Common myeloid progenitor, CD34-positive (primary cell): ENCODE measurements around the gene ELL3.

ENCODE experiments used
- CTCF ChIA-PET: fragments of 350-600 bp; sonication (Branson Sonifier 250); formaldehyde crosslinking; loops from one replicate; lab custom pipeline; 2021; ENCODE audit warnings: antibody characterized with exemption; lab: Charles Lee
- POLR2A ChIA-PET: fragments of 350-600 bp; sonication (Branson Sonifier 250); formaldehyde crosslinking; loops from one replicate; lab custom pipeline; 2021; ENCODE audit warnings: antibody characterized with exemption; lab: Charles Lee
- DNase-seq, 3 donors: peaks; one replicate each; pipeline versions ENCODE4 v3.0.0 to v3.0.0-alpha.2; 2013
- H3K27ac ChIP-seq, 2 experiments: 1 replicate in 1 of 2; 2 replicates in 1 of 2; pipeline ENCODE4 v1.7.0; 2013; ENCODE audit warnings: inconsistent platforms in 2 of 2, low read length in 2 of 2, mild to moderate bottlenecking in 2 of 2, low read depth in 1 of 2, moderate library complexity in 1 of 2; ENCODE audit not compliant: severe bottlenecking in 2 of 2, insufficient read depth in 1 of 2, poor library complexity in 1 of 2
- H3K27me3 ChIP-seq, 5 experiments: replicated peaks in 2 of 5; 1 replicate in 3 of 5; 2 replicates in 2 of 5; pipeline versions ENCODE4 v1.6.1 to v1.7.0; 2013; ENCODE audit warnings: low read length in 4 of 5, mild to moderate bottlenecking in 2 of 5, moderate library complexity in 2 of 5, inconsistent platforms in 1 of 5; ENCODE audit not compliant: insufficient read depth in 5 of 5, control insufficient read depth in 4 of 5
- H3K36me3 ChIP-seq, 4 experiments: 1 replicate in 2 of 4; 2 replicates in 2 of 4; pipeline versions ENCODE4 v1.6.1 to v1.7.0; 2013; ENCODE audit warnings: low read length in 3 of 4, control low read depth in 1 of 4, mild to moderate bottlenecking in 1 of 4; ENCODE audit not compliant: control insufficient read depth in 4 of 4, insufficient read depth in 4 of 4
- H3K4me1 ChIP-seq, 4 experiments: 1 replicate in 3 of 4; 2 replicates in 1 of 4; pipeline versions ENCODE4 v1.6.1 to v1.7.1; 2013; ENCODE audit warnings: low read length in 3 of 4, mild to moderate bottlenecking in 3 of 4, control low read depth in 1 of 4, inconsistent platforms in 1 of 4, moderate library complexity in 1 of 4; ENCODE audit not compliant: control insufficient read depth in 4 of 4, insufficient read depth in 4 of 4; ENCODE audit errors: control extremely low read depth in 1 of 4
- H3K4me3 ChIP-seq, 7 experiments: 1 replicate in 4 of 7; 2 replicates in 3 of 7; pipeline versions ENCODE4 v1.5.1 to v1.7.0; 2013; ENCODE audit warnings: mild to moderate bottlenecking in 7 of 7, low read length in 6 of 7, moderate library complexity in 6 of 7, inconsistent platforms in 2 of 7, low read depth in 2 of 7, control low read depth in 1 of 7; ENCODE audit not compliant: insufficient read depth in 4 of 7, control insufficient read depth in 1 of 7; ENCODE audit errors: extremely low read depth in 1 of 7
- H3K9me3 ChIP-seq, 5 experiments: 1 replicate in 4 of 5; 2 replicates in 1 of 5; pipeline versions ENCODE4 v1.6.1 to v1.7.1; 2013; ENCODE audit warnings: low read length in 4 of 5, mild to moderate bottlenecking in 2 of 5, inconsistent platforms in 1 of 5, low read depth in 1 of 5, moderate library complexity in 1 of 5; ENCODE audit not compliant: control insufficient read depth in 4 of 5, insufficient read depth in 2 of 5; ENCODE audit errors: control extremely low read depth in 1 of 5
- WGBS: methylation state at CpG from one replicate; pipeline ENCODE4 v1.1.5; 2013; ENCODE audit not compliant: insufficient coverage; 5-methylcytosine and 5-hydroxymethylcytosine counted together

Gene ELL3

DNA sequence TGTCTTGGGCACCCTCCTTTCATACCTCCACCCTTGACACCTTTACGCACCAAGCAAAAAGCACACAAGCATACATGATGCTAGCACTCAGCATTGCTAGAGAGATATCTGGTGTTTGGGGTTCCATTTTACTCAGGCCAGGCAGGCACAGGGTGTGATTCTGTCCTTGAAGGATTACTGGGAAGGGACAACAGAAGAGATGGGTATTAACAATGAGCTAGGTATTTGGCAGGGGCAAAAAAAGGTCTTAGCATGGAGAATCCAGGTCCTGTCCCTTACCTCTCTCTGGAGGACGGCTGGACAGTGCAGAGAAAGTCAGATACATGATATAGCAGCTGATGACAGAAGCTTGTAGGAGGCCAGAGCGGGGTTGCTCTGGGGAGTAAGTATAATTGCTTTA is 19.8 kb upstream of the ELL3 start:
- ChIA-PET CTCF (interaction anchor here (0.7 to 1.6 kb wide), 4 partner anchors 12 to 28 kb away, joined by 3 to 6 read pairs (median 4); partner anchors contain the start of genes ELL3 and MFAP1), POLR2A (no interaction called here)
- no peak for DNase-seq
- Histone ChIP-seq H3K9me3 (no peaks in the 10 kb centered on the region), H3K4me1 (peaks cover 11 to 37% (median 25%) of the 10 kb centered on the region in 4 experiments), H3K4me3 (no peak overlapping the region), H3K36me3 (peaks cover 17 to 67% (median 54%) of the 10 kb centered on the region in 4 experiments), H3K27ac (peak overlapping the region in 1 of 2 experiments; percentile 9), H3K27me3 (no peaks in the 10 kb centered on the region)
- WGBS = 100% methylated on average over 2 of the region's 3 CpGs

DNA sequence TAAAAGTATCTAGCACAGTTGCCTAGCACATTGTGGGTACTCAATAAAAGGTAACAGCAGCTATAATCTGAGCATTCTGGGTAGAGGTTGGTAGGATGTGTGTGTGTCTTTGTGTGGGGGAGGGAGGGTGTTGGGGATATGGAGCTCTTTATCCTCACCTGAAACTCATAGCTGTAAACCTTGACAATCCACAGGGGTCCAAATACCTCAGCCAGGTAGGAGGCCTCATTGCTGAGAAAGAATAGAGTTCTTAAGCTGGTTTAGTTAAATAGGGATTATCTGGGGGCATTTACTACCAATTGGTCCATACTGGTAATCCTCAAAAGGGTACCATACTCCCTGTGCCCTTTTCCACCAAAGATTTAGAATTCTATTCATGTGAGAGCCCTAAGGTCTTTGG is 19.2 kb upstream of the ELL3 start:
- peak overlapping the region in 1 of 2 experiments; percentile 9 for H3K27ac ChIP-seq
- DNase-seq = no peak
- POLR2A ChIA-PET = interaction anchor here (1.3 kb wide), 1 partner anchor 28 kb away, joined by 3 read pairs; the partner anchor contains the start of gene MFAP1
- peaks cover 5 to 34% (median 21%) of the 10 kb centered on the region in 4 experiments for H3K4me1 ChIP-seq
- CTCF ChIA-PET = interaction anchor here (0.7 to 1.7 kb wide), 4 partner anchors 9 to 29 kb away, joined by 3 to 6 read pairs (median 5); partner anchors contain the start of genes ELL3 and MFAP1
- no peaks in the 10 kb centered on the region for H3K27me3 ChIP-seq
- H3K4me3 ChIP-seq = no peak overlapping the region
- no peaks in the 10 kb centered on the region for H3K9me3 ChIP-seq
- peaks cover 17 to 64% (median 54%) of the 10 kb centered on the region in 4 experiments for H3K36me3 ChIP-seq

DNA sequence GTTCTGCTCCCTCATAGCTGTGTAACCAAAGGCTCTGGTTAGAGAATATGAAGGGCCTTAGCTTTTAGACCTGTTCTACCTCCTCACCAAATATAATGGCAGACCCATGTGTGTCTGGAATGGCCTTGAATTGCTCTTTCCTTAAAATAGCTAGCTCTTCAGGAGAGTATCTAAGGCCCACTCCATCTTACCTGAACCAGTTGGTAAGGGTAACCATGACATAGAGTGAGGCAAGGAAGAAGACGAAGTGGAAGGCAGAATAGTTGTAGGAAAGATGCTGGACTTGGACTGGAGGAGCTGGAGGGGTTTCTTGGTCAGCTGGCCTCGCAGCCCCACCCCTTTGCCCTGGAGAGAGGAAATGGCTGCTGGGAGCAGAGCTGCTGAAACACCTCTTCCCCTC is 18.4 kb upstream of the ELL3 start:
- CTCF ChIA-PET = interaction anchor here (1.3 to 1.7 kb wide), 3 partner anchors 9 to 18 kb away, joined by 5 to 6 read pairs (median 6); partner anchors contain the start of gene ELL3
- H3K9me3 ChIP-seq = no peaks in the 10 kb centered on the region
- H3K27me3 ChIP-seq = no peaks in the 10 kb centered on the region
- peaks cover 3 to 30% (median 19%) of the 10 kb centered on the region in 4 experiments for H3K4me1 ChIP-seq
- DNase-seq = no peak
- peaks cover 17 to 64% (median 54%) of the 10 kb centered on the region in 4 experiments for H3K36me3 ChIP-seq
- H3K27ac ChIP-seq = no peak overlapping the region
- no peak overlapping the region for H3K4me3 ChIP-seq
- POLR2A ChIA-PET = interaction anchor here (1.3 kb wide), 1 partner anchor 29 kb away, joined by 3 read pairs; the partner anchor contains the start of gene MFAP1
- WGBS = 100% methylated on average over 1 of the region's 2 CpGs

DNA sequence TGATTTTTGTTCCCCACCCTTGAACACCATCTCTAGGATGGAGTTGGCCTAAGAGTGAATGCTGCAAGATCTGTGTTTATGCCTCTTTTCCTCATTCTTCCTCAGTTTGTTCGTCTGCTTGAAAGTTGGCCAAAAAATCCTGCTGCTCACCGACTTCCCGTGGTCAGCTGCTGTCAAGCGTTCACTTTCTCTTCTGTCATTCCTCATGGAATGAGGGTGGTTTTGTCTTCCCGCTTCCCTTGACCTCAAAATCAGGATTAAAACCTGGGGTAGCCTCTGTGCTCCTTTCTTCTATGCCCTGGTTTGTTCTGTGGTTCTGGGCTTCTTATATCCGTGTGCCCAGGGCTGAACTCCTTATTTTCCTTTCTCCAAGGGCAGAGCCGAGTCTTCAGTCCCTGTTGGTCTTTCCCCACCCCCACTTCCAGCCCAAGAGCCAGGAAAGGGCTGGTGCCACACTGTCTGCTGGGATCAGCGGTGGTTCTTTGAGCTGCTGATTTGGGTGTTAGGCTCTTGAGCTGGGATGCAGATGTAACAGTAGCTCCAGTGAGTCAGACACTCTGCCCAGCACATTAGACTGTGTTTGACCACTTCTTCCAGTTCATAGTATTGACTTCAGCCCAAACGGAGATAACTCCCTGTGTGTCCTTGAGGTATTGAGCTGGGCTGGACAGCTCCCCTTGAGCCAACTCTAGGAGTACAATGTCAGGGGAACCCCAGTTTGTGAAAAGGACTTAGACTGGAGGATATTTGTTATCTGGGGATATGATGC is 17.7 kb upstream of the ELL3 start:
- Histone ChIP-seq H3K4me3 (peak overlapping the region in 1 of 7 experiments; percentile 99), H3K4me1 (peaks cover 3 to 26% (median 14%) of the 10 kb centered on the region in 4 experiments), H3K27ac (no peak overlapping the region), H3K27me3 (no peaks in the 10 kb centered on the region), H3K36me3 (peaks cover 17 to 58% (median 48%) of the 10 kb centered on the region in 4 experiments), H3K9me3 (no peaks in the 10 kb centered on the region)
- CTCF ChIA-PET = interaction anchor here (1.3 to 6.3 kb wide), 3 partner anchors 10 to 17 kb away, joined by 5 to 37 read pairs (median 6); partner anchors contain the start of gene ELL3
- 98% methylated on average over 8 of the region's 9 CpGs for WGBS
- no peak for DNase-seq
- POLR2A ChIA-PET = interaction anchor here (0.9 to 1.3 kb wide), 2 partner anchors 16 to 30 kb away, joined by 3 to 5 read pairs; partner anchors contain the start of gene MFAP1

DNA sequence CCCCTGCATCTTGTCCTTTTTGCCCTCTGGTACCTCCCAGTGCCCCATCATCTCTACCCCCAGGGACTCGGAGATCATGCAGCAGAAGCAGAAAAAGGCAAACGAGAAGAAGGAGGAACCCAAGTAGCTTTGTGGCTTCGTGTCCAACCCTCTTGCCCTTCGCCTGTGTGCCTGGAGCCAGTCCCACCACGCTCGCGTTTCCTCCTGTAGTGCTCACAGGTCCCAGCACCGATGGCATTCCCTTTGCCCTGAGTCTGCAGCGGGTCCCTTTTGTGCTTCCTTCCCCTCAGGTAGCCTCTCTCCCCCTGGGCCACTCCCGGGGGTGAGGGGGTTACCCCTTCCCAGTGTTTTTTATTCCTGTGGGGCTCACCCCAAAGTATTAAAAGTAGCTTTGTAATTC is 16.9 kb upstream of the ELL3 start:
- peaks cover 13 to 50% (median 42%) of the 10 kb centered on the region in 4 experiments for H3K36me3 ChIP-seq
- peak overlapping the region in 1 of 2 experiments; percentile 12 for H3K27ac ChIP-seq
- no peaks in the 10 kb centered on the region for H3K27me3 ChIP-seq
- ChIA-PET POLR2A (interaction anchor here (0.9 kb wide), 1 partner anchor 17 kb away, joined by 5 read pairs; no protein-coding TSS in a partner anchor), CTCF (interaction anchor here (0.6 to 6.3 kb wide), 5 partner anchors 9 to 1144 kb away, joined by 3 to 37 read pairs (median 5); partner anchors contain the start of gene ELL3)
- H3K4me1 ChIP-seq = peaks cover 3 to 26% (median 13%) of the 10 kb centered on the region in 4 experiments
- no peak for DNase-seq
- peak overlapping the region in 6 of 7 experiments; percentile 96 to 100 (median 98) for H3K4me3 ChIP-seq
- H3K9me3 ChIP-seq = no peaks in the 10 kb centered on the region
- 91% methylated on average over 10 of the region's 10 CpGs for WGBS

DNA sequence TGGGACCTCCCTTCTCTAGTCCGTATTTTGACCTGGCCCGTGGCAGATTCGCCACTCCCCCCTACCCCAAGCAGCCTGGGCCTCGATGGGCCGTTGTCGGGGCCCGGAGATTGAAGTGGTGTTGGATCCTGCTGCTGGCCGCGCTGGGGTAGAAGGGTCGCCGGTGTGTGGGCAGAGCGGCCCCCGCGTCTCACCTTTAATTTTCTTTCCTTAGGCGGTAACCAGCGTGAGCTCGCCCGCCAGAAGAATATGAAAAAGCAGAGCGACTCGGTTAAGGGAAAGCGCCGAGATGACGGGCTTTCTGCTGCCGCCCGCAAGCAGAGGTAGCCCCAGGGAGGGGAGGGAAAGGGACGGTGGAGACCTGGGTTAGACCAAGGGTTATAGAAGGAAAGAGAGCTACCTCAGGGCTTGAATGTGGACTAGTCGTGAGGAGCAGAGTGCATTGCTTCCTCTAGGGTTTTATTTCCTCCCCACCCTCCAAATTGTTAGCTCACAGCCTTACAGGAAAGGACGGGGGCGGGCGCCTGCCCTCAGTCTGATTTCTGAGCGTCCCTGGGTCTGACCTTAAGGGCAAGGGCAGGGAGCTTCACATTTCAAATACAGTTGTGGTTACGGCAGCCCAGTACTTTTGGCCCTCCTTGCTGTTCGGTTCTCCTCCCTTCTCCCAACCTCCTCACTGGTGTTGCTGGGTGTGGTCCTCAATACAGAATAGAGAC is 16.2 kb upstream of the ELL3 start:
- Histone ChIP-seq H3K27me3 (no peaks in the 10 kb centered on the region), H3K4me3 (peak overlapping the region; percentile 78 to 100 (median 98)), H3K36me3 (peaks cover 12 to 46% (median 40%) of the 10 kb centered on the region in 4 experiments), H3K27ac (peak overlapping the region; percentile 97 to 99), H3K9me3 (no peaks in the 10 kb centered on the region), H3K4me1 (peaks cover 3 to 26% (median 13%) of the 10 kb centered on the region in 4 experiments)
- no peak for DNase-seq
- ChIA-PET POLR2A (interaction anchor here (0.9 to 1.6 kb wide), 2 partner anchors 16 to 22 kb away, joined by 4 to 5 read pairs; partner anchors contain the start of gene ELL3), CTCF (interaction anchor here (0.6 to 6.3 kb wide), 5 partner anchors 9 to 1143 kb away, joined by 3 to 37 read pairs (median 5); partner anchors contain the start of gene ELL3)
- 7% methylated on average over 32 of the region's 33 CpGs for WGBS
